Superior temporal gyrus (tissue), 1 donor: ENCODE data around the gene DRAM2.

Source experiments
- DNase-seq: peaks from one replicate; pipeline ENCODE4 v3.0.0-alpha.2; 2016; ENCODE audit errors: extremely low spot score

DRAM2 gene

DNA sequence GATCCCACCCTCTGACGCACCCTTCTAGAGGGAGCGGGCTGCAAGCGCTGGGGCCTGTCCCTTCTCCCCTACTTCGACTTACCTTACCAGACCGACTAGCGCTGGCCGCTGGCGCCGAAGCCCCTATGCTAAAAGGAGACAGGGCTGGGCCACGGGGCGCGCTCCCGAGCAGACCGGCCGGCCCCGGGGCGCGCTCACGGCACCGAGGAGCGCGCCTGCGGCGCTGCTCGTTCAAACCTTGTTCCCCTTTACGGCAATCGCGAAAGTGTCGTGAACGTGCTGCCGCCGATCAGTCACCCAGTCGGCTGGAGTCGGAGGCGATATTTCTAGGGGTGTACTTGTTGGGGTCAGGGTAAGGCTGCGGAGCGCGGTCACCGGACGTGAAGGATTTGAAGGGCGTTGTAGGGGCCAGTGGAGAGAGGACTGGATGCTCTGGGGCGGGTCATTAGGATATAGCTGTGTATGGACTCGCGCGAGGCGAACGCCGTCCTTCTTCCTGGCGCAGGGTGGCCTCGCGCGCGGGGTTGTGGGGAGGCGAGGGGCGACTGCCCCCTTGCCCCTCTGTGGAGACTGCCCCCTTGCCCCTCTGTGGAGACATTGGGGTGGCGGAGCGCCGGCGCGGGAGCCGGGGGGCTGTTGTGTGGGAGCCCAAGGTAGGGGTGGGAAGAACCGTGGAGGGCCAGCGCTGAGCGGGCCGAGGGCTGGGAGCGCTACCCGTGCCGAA, at the start of gene DRAM2, which contains the start of gene CEPT1:
Gene DRAM2, minus strand, starts transcription at position 138 of the 724 bp plus-strand sequence. CDS start 8,539 bp downstream, outside the sequence.
Gene CEPT1, plus strand, starts transcription at position 268 of the 724 bp plus-strand sequence. CDS start 7,492 bp downstream, outside the sequence.
- DNase-seq, result peak; percentile 96

GRCh38 chr1:111184663-111185062, 44.8 kb upstream of the DRAM2 start:
- no peak for DNase-seq

DNA sequence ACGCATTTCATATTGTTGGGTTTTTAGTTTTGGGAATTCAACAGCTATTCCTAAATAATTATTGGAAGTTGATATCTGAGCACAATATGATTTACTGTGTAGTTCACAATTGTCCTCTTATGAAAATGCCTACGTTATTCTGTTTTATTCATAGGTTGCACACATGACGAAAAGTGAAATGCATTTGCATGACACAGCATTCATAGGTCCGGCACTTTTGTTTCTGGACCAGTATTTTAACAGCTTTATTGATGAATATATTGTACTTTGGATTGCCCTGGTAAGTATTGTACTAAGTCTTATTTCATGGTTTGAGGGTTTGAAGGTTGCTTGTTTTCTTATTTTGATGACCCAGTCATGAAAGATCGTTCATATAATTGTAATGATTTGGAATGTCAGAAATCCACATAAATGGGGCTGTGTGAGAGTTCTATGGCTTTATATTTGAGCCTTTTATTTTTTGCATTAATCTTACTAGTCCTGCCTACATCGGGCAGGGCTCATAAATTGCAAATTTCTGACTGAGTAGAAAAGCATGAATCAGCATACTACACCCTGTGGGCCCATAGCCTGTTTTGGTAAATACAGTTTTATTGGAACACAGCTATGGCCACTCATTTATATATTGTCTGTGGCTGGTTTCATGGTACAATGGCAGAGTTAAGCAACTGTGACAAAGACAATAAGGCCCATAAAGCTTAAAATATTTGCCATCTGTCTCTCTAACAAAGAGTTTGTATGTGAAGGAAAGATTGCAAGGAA, 43.6 kb upstream of the DRAM2 start:
- DNase-seq, result no peak

GRCh38 chr1:111182052-111182451, 42.2 kb upstream of the DRAM2 start:
- no peak for DNase-seq

- no peak for DNase-seq
These were observed 40.2 kb upstream of the DRAM2 start for GRCh38 chr1:111179968-111180533.

DNA sequence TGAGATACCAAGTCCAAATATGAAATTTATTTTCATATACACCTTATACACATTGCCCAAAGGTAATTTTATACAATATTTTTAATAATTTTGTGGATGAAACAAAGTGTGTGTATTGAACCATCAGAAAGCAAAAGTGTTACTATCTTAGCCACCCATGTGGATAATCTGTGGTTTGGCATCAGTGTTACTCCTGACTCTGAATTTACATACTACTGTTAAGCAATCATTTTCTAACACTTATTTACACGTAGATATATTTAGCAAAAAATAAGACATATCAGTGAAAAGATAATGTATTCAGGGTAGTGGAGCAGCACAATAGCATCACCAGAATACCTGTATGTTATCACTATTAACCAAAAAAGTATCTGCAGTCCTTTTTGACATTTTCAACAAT, 36.8 kb upstream of the DRAM2 start:
- no peak for DNase-seq

DNA sequence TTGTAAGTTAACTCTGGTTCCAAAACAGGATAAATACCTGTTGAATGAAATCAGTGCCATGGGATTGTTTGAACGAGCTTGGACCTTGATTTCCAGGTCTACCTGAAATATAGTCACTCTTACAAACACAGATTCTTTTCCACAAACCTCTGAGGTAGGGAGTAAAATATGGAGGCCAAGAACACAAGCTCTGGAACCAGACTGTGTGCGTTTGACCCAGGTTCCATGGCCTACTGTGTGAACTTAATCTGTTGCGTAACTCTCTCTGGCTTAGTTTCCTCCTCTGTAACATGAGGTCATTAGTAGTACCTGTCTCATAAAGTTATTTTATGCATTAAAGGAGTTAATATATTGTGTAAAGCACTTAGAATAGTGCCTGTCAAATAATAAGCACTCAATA, 35.5 kb upstream of the DRAM2 start:
- no peak for DNase-seq

GRCh38 chr1:111174070-111174469, 34.2 kb upstream of the DRAM2 start:
- peak; percentile 19 for DNase-seq

DNA sequence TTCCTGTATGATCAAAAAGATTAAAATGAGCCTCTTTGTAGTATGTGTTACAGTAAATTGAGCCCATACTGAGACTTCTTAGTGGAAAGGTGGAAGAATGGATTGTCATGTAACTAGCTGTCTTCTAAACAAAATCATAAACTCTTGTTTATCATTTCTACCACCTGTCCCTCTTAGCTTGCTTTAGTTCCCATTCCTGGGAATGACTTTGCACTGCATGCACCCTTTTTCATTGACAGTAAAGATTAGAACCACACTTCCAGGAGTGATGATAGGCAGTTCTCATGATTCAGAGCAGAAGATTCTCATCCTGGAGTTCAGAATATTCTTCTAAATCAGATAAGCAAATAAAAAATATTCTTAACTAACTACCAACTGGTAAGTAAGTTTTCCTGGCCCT, 32.6 kb upstream of the DRAM2 start:
- no peak for DNase-seq

- DNase-seq, result no peak
These were observed 24.3 kb upstream of the DRAM2 start for GRCh38 chr1:111164151-111164550.

- no peak for DNase-seq
These were observed 23.5 kb upstream of the DRAM2 start for GRCh38 chr1:111163363-111163762.

DNA sequence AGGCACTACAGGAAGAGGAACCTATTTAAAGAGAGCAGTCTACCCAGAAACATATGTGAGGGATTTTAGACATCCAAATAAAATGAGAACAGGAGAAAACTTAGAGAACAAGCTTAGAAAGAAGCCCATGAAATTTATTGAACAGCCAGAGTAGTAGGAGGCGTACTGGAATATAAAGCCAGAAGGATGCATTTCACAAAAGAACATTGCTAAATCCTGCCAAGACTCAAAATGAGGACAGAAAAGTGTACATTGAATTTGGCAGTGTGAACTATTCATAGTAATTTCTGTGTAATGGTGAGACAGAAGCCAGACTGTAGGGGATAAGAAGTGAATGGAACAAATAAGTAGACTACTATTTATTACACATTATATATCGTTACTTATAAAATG, 22.6 kb upstream of the DRAM2 start:
- peak; percentile 61 for DNase-seq

GRCh38 chr1:111161843-111162487, 22.1 kb upstream of the DRAM2 start:
- DNase-seq, result no peak

GRCh38 chr1:111157431-111157830, 17.5 kb upstream of the DRAM2 start:
- no peak for DNase-seq

DNA sequence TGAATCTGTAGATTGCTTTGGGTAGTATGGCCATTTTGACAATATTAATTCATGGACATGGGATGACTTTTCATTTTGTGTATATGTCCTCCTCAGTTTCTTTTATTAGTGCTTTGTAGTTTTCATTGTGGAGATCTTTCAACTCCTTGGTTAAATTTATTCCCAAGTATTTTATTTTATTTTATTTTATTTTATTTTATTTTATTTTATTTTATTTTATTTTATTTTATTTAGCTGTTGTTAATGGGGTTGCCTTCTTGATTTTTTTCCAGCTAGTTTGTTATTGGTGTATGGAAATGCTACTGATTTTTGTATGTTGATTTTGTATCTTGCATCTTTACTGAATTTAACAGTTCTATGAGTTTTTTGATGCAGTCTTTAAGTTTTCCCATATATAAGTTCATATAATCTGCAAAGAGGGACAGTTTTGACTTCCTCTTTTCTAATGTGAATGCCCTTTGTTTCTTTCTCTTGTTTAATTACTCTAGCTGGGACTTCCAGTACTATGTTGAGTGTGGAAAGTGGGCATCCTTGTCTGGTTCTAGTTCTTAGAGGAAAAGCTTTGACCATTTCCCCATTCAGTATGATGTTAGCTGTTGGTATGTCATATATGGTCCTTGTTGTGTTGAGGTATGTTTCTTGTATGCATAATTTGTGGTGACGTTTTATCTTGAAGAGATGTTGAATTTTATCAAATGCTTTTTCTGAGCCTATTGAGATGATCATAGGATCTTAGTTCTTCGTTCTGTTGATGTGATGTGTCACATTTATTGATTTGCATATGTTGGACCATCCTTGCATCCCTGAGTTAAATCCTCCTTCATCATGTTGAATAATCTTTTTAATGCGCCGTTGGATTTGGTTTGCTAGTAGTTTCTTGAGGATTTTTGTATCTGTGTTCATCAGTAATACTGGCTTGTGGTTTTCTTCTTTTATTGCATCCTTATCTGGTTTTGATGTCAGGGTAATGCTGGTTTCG, 14.4 kb upstream of the DRAM2 start:
- DNase-seq, result no peak

DNA sequence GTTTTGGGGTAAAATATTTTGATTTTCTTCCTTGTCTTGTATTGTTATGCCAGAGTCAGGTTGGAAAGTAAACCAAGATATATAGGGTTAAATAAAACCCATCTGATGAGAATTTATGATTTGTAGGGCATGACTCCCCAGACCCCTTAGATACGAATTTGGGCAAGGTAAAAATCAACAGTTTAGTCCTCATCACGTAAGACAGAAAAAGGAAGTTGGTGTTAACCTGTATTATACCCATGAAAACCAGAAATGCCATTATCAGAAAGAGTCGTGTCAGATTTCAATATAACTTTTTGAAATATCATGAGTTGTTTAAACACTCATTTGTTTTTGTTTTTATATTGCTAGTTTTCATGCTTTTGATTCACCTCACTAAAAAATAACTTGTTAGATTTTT, 11.9 kb upstream of the DRAM2 start:
- no peak for DNase-seq

DNA sequence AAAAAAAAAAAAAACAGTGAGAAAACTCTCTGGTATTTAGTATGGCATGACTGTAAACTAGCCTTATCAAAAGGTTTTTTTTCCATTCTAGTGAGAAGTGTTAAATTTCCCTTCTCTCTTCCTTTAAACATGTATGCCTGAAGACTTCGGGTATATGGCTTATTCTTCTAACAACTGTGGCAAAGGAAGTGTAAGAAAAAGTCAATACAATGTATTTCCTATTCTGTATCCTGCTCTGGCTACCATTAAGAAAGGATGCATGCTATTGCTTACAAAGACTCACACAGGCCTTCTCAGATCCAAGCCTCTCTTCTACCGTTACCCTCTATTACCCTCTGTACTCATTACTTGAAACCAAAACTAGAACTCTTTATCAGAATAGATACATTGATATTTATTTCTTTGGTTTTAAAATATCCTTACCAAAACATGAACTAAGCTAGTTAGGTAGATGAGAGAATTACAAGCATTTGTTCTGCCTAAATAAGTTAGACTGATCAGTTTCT, 8.5 kb upstream of the DRAM2 start:
- DNase-seq, result no peak

DNA sequence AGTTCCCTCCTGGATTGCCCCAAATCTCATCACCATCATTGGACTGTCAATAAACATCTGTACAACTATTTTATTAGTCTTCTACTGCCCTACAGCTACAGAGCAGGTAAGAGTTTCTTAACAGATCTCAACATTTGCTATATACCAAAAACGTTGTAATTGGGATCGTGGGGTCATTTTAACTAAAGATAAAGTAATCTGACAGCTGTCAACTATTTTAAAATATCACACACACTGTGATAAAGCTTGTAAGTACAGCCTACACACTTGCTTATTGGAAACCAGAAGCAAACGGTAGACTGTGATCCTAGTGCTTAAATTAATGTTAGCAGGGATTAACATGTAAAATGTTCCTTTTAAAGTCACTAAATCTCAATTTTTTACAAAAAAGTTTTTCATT, 8.1 kb upstream of the DRAM2 start:
- DNase-seq, result no peak

GRCh38 chr1:111145963-111146768, 6.3 kb upstream of the DRAM2 start:
- DNase-seq, result no peak

DNA sequence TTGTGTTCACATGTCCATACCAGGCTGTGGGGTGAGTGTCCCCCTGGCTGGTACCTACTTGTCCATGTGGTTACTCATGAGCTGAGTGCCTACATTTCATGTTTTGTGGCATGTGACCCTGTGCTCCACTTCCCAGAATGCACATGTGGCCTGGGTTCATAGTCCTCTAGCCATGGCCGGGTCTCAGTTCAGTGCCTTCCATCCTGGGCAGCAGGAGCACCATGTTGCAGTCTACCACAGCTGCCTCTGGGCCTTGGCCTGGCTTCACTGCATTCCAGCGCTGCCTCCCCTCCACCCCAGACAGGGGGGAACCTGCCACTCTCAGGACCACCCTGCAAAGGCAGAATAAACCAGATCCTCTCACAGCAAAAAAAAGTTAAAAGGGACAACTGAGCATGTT, 5.6 kb upstream of the DRAM2 start:
- no peak for DNase-seq
